ENCODE measurements around the gene NFKBIB.

NFKBIB gene

DNA sequence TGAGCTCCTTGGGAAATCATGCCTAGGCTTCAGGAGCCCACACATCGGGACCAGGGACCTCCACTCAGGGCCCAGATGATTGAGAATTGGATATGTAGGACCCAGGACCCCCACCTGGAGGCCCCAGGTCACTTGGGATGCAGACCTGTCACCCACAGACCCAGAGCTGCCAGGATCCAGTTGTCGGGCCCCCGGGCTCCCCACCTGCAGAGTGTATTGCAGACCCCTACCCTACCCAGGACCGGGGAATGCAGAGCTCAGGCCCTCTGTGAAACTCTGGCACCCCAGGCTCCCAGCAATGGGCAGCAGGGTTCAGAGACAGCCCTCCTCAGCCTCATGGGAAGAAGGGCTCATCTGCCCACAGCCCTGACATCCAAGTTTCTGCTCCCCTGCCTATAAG lies 5.9 kb downstream of the NFKBIB start:
- no peak for DNase-seq

DNA sequence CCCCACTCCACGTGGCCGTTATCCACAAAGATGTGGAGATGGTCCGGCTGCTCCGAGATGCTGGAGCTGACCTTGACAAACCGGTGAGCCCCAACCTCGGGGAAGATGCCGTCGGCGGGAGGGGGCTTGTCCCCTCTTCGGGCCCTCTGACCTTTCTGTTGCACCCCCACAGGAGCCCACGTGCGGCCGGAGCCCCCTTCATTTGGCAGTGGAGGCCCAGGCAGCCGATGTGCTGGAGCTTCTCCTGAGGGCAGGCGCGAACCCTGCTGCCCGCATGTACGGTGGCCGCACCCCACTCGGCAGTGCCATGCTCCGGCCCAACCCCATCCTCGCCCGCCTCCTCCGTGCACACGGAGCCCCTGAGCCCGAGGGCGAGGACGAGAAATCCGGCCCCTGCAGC lies 7.5 kb downstream of the NFKBIB start:
- no peak for DNase-seq

DNA sequence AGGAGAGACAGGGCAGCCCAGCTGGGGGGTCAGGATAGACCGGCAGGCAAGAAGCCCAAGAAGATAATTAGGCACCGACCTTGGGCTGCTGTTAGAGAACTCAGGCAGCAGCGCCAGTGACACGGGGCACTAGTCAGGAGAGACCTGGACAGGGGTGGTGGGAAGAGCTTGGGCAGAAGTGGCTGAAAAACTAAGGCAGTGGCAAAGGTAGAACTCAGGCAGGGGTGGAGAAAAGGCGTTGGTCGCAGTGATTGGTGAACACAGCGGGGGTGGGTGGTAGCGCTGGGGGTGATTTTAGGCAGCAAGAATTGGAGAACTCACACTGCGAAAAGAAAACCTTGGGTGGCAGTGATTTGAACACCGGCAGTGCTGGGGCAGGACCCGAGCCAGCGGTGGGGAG lies 7.9 kb downstream of the NFKBIB start:
- no peak for DNase-seq

DNA sequence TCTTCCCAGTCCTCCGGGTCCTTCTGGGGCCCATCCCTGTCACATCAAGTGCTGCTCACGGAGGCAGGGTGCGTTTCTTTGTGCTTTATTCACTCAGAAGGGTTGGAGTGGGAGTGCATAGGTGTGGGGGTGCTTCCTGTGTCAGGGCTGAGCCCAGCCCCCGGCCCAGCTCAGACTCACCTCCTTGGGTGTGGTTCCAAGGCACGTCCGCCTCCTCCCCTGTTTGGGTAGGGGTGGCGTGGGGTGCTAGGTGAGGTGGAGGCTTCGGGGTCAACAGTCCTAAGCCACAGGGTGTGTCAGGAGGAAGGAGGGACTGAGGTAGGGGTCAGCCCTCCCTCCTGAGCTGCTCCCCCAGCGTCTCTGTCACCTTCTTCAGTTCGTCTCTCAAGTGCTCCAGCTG lies 9.1 kb downstream of the NFKBIB start:
- DNase-seq: no peak

DNA sequence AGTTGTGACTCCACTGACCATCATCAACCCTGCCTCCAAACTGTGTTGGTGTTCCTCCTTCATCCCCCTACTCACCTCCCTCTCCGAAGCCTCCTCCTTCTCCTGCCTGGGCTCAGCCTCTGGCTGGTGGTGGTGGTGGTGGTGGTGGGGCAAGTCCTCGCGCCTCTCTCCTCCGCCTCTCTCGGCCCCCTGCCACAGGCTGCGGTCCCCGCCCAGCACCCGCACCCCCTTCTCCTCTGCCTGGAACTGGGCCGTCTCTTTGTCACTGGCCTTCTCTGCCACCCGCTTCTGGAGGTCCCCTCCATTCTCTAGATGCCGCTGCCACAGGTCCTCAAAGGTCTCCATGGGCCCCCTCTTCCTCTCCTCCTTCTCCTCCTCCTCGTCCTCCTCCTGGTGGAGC lies 10.7 kb downstream of the NFKBIB start:
- DNase-seq: no peak

DNA sequence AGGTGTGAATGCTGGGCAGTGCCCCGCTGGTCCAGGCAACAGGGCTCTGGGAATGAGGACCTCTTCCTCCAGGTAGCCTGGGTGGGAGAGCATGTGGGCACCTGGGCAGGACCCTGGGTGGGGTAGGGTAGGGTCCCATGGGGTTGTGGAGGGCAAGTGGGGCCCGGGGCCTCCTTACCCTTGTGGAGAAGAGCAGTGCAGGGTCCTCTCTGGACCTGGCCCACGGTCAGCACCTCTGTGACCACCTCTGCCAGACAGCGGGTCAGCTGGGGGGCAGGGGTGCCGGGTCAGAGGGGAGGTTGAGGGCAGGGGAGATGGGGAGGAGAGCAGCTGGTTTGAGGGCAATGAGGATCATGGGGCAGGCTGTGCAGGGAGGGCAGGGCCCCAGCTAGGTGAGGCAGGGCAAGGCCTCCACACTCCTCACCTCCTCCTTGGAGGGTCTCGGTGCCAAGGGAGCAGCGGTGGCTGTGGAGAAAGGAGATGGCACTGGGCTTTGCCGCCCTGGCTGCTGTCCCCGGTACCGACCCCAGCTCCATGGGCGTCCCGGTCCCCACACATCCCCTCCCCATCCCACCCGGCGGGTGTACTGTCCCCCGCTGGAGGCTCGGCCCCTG lies 11.7 kb downstream of the NFKBIB start:
- DNase-seq: no peak

DNA sequence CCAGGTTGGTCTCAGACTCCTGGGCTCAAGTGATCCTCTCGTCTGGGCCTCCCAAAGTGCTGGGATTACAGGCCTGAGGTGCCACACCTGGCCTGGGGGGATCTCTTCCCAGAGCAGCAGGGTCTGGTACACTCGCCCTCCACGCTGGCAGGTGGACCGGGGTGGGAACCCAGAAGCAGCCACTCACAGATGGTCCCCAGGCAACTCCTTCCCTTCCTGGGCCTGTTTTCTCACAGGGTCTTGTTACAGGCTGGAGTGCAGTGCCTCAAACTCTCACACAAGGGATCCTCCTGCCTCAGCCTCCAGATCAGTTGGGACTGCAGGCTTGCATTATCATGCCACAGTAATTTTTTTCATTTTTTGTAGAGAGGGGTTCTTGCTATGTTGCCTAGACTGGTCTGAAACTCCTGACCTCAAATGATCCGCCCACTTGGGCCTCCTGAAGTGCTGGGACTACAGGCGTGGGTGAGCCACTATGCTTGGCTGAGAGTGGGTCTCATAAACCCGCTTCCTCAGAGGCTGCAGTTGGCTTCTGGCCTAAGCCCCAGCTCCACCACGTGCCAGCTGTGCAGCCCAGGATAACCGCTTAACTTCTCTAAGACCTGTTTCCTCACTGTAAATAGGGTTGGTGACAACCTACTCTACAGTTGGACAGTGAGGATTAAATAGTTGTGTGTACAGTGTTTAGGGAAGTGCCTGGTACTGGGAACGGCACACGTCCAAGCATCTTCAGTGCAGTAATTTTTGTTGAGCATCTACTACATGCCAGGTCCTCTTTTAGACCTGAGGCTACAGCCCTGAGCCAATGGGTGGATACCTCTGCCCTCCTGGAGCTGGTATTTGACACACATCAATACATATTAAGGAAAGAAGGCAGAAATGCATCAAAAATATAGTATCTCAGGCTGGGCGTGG lies 13.1 kb downstream of the NFKBIB start:
- DNase-seq: no peak

DNA sequence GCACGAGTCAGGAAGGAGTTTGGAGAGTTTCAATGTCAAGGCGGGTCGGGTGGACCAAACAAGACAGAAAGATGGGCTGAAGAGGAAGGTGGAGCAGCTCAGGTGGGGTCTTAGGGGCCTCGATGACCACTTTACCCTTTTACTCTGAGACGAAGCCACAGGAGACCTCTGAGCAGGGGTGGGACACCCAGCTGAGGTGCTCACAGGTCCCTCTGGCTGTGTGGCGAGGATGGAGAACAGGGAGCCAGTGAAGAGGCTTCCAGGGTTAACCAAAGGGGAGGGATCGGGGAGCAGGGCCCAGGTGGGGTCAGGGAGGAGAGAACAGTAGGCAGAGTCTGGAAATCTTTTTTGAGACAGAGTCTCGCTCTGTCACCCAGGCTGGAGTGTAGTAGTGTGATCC lies 14.2 kb downstream of the NFKBIB start:
- no peak for DNase-seq

DNA sequence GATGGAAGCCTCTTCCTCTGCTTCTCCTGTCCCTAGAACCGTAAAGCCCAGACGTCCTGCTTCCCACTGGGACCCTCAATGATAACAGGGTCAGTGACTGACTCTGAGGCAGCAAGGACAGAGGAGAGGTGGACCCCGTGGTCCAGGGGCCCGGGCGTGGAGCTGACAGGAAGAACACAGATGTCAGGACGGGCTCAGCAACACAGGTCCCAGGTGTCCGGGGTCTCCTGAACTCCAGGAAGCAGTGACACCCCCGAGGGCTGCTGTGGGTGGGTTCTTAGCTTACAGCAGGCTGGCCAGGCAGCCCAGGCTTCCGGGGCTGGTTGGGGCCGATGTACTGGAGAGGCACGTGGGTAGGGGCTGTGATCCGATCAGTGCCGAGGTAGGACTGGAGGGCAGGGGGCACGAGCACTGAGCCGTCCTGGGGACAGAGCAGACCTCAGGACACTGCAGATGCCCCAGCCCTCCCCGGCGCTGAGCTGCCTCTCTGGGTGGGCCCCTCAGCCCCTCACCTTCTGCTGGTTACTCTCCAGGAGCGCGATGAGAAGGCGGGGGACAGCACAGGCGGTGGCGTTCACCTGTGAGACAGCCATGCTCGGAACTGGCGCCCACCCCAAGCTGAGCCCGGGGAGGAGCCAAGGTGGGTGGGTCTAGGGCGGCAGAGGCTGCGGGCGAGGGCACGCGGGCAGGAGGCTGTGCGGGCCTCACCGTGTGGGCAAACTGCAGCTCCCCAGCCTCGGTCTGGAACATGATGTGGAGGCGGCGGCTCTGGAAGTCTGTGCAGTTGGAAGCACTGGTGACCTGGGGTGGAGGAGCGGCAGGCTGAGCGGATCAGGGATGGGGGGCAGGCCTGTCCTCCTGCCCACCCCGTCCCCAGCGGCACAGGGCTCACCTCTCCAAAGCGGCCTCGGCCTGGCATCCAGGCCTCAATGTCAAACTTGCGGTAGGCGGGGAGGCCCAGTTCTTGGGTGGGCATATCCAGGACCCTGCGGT lies 15.9 kb downstream of the NFKBIB start:
- DNase-seq: no peak

DNA sequence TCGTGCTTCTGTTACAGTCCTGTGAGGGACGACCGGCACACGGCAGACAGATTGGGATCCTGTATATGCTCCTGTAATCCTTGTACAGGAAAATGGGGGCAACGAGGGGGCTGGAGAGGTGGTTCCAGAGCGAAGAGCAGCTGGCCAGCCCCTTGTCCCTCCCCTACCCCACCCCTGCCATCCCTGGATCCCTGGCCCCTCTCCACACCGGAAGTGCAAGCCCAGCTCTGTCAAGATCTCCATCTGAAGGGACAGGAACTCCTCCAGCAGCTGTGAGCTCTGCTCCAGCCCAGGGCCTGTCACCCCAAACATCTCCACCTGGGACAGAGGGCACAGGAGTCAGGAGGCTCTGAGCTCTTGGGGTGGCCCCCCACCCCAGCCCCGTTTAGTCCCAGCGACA lies 17.7 kb downstream of the NFKBIB start:
- peak; percentile 24 for DNase-seq

DNA sequence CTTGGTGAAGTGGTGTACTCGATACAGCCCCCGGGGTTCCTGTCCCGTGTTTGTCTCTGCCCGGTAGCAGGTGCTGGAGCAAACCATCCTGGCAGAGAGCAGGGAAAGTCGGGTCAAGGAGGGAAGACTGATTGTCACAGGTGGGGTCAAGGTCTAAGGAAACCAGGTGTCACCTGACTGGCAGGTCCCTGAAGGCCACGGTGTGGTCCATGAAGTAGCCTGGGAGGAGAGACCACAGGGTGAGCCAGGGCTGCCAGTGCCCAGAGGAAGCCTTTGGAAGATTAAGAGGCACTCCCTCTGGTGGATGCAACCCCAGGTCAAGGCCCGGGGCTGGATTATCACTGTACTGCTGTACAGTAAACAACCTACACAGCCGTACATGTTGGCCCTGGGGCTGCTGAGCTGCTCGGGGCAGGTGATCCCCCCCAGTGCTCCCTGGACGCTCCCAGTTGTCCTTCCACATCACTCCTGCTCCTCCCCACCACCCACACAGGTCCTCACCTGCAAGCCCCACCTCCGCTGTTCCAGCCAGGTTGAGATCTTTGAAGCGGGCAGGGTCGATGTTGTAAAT lies 18.2 kb downstream of the NFKBIB start:
- DNase-seq: no peak

DNA sequence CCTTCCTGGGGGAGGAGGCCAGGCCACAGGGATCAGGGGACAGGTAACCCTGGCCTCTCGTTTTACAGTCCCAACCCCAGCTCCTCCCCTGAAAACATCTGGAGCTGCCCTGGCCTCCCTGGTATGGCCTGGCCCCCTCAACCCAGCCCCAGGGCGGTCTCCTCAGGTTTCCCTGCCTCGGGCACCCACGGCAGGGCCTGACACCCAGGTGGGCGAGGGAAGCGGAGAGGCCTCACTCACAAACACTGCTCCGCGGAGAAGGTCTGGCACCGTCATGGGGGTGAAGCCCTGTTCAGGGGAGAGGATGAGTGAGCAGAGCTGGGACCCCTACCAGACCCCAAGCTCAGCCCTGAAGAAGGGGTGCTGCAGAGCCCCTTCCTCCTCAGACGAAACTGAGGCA lies 18.8 kb downstream of the NFKBIB start:
- DNase-seq: no peak

DNA sequence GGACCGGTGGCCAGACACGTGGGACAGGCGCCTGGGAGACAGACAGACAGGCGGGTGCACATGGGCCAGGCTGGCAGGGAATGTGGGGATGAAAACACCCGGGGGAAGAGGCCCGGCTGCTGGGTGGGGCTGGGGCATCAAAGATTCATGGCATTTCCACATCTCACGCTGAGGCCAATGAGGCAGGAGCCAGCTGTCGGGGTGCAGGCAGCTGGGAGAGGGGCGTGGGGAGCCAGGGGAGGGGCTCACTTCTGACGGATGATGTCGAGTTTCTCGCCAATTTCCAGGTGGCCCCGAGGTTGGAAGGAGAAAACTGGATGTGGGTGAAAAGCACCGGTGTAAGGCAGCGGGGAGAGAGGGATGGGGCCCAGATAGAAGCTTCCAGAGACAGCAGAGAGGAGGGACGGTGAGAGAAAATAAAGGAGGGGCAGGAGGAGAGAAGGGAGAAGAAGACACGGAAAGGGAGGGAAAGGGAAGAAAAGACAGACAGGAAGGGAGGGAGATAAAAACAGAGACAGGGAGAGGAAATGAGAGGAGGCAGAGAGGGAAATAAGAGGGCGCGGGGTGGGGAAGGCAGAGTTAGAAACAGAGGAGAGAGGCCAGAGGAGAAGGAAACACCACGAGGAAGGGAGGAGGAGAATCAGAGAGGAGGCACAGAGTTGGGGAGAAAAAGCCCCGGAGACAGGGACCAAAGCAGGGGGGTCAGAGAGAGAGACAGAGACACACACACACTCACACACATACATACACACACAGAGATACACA lies 20.2 kb downstream of the NFKBIB start:
- no peak for DNase-seq

DNA sequence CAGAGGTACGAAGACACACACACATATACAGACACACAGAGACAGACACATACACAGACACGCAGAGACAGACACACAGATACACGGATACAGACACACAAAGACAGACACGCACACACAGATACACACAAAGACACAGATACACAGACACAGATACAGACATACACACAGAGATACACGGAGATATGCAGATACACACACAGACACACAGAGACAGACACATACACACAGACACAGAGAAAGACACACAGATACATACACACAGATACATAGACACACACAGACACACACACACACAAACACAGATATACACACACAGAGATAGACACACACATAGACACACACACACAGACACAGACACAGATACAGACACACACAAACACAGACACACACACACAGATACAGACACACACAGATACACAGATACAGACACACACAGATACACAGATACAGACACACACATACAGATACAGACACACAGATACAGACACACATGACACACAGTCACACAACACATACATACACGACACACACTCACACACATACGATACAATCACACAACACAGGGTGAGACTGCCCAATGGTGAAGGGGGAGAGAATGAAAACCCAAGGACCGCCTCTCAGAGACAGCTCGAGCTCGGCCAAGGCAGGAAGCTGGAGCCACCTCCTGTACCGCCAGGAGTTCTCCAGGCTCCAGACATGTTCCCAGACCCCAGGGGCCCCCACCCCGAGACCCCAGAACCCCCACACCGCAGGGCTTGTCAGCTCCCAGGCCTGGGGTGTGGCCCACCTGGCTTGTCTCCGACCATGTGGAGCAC lies 21.0 kb downstream of the NFKBIB start:
- no peak for DNase-seq

DNA sequence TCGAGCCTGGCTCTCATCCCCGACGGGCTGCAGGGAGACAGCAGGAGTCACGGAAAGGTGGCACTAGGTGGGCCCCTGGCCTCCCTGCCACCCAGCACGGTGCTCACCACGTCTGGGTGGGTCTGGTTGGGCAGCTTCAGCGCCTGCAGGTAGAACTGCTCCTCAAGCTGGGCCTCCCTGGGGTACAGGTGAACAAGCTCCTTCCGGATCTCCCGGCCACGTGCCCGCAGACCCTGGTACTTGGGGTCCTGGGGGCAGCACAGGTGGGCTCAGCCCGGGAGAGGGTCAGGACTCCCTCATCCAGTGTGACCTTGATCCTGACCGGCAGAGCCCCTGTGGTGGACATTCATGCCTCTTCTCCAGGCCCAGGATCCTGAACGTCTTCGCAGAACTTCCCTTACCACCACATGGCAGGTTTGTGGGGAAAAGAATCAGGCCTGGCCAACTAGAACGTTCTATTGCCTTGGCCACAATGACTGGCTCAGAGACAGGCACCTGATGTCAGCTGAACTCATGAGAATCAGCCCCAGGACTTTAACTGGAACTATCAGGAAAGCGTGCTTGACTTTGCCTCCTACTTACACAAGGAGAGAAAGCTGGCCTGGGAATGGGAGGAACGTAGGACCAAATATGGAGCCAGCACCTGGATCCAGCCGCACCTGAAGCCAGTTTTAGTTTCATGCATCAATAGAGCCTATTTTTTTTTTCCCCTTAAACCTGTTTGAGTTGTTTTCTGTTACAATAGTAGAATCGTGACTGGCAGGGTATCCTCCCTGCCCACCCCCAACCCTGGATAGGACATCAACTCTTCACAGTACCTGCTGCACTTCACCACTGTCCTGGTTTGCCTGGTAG lies 21.9 kb downstream of the NFKBIB start:
- DNase-seq: no peak

DNA sequence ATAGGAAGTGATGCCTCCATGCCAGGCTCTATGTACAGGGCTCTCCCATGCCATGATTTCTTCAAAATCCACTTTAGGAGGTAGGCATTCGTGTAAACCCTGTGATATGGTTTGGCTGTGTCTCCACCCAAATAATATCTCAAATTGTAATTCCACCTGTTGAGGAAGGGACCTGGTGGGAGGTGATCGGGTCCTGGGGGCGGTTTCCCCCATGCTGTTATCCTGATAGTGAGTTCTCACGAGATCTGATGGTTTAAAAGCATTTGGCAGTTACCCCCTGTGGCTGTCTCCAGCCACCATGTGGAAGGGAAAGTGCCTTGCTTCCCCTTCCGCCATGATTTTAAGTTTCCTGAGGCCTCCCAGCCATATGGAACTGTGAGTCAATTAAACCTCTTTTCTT lies 22.7 kb downstream of the NFKBIB start:
- DNase-seq: no peak

DNA sequence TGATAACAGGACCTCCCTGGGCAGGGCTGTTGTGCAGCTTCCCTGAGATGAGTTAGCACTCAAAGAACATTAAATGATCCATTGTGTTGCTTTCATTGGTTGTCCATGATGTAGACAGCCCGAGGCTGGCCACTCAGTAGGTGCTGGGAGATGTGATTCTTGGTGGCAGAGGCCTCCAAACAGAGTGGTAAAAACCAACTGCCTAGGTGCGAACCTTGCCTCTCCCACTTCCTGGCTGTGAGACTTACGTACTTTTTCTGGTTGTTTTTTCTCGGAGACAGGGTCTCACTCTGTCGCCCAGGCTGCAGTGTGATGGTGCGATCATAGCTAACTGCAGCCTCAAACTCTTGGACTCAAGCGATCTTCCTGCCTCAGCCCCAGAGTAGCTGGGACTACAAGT lies 24.6 kb downstream of the NFKBIB start:
- DNase-seq: no peak

DNA sequence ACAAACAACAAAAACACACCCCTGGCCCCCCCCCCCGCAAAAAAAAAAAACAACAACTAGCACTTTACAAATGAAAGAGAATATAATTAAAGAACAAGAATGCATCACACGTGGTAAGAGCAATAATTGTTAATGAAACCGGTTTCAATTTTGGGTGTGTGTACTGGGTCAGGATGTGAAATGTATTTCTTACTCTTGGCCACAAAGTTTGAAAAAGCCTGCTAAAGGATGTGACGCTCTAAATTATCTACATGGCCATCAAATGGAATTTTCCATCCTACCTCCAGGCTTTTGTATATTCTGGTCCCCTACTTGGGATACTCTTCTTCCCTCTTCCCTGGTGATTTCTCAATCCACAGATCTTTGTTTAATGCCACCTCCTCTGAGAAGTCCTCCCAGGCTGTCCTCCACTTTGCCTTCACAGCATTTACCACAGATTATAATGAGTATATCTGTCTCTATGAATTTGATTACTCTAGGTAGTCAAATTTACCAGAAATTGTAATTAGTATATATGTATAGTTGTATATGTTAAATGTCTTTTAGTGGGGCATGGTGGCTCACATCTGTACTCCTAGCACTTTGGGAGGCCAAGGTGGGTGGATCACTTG lies 28.7 kb downstream of the NFKBIB start:
- DNase-seq: no peak

DNA sequence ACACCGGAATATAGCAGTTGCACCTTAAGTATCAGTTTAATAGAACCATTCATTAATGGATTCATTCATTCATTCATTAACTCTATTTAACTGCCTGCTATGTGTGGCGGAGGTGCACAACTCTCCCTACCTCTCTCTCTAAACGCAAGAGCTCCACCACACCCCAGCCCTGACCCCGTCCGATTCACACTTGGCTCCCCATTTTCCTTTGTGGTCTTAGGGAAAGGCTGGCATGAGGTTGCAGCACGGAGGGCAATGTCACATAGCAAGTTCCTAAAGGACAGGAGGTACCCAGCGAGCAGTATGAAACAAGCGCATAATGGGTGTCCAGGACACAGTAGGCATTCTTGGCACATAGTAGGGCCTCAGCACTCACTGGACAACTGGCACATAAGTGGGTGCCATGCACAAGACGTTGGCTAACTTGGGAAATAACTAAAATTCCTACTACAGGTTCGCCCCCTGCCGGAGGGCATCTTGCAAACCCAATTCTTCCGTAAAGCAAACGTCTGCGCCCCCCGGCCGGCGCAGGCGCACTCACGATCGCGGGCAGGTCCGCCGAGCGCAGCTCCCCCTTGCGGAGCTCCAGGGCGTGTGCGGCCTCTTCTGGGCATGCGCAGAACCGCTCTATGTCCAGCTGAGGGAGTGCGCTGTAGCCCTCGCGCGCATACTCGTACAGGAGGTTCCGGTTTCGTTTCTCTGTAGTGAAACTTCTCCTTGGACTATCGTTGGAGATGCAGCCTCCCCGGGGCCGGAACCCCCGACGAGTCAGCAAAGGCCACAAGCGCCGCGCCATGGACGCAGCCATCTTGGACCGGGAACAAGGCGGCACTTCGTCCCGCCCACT lies 30.4 kb downstream of the NFKBIB start, which contains the start of gene SARS2:
TSS of gene SARS2 (minus strand) at position 835 of the 847 bp plus-strand sequence. CDS start at position 808, 27 bp downstream.
- DNase-seq: peak; percentile 96

Measured in left hindlimb (tissue), 1 donor.